Lower leg skin (tissue), 4 donors: Measurements from ENCODE around the gene HSP90AB1. TPM values are rescaled to one million over a fixed set of nuclear protein-coding genes. Genes with fewer than 3 reads are reported as not detected.
A peak's percentile ranks its signal among the peaks of the same experiment; 100 is the strongest.

Experiments used
- DNase-seq, 2 donors: peaks; one replicate each; pipeline ENCODE4 v3.0.0-alpha.2; 2019; ENCODE audit warnings: low spot score in 2 of 2
- H3K4me3 ChIP-seq: fragments of 200-600 bp; sonication (generic); 2 replicates; pipeline ENCODE4 v1.5.1; 2017; ENCODE audit warnings: mild to moderate bottlenecking, low read depth; ENCODE audit not compliant: poor library complexity, severe bottlenecking
- CTCF ChIP-seq, 3 donors: fragments of 450-650 bp; IDR thresholded peaks; one replicate each; pipeline ENCODE4 v1.5.1; 2016; ENCODE audit warnings: antibody characterized with exemption in 3 of 3, mild to moderate bottlenecking in 3 of 3, moderate library complexity in 2 of 3
- POLR2A ChIP-seq, 2 donors: fragments of 450-650 bp; IDR thresholded peaks; one replicate each; pipeline ENCODE4 v1.6.1; 2016 to 2017; ENCODE audit warnings: antibody characterized with exemption in 2 of 2, mild to moderate bottlenecking in 1 of 2, moderate library complexity in 1 of 2
- WGBS, 2 donors: methylation state at CpG; one replicate each; pipeline ENCODE4 v1.1.5; 2018; 5-methylcytosine and 5-hydroxymethylcytosine counted together
- intact Hi-C: fragments of 100-400 bp; cut with DNase I; formaldehyde crosslinking; loops from one replicate; pipeline ENCODE4 v1.15.0; 2023; ENCODE audit warnings: low total_unique reads
- total RNA-seq, 4 donors: library from RNA; depleted of rRNA; stranded (reverse); fragments of >200 nt; gene quantifications; one replicate each; pipeline ENCODE4 v1.1.0, GENCODE V29; 2016

Gene HSP90AB1
- total RNA-seq, 4 donors from 2014 or later, result 505 to 604 (median 551) TPM

GRCh38 chr6:44237813-44238433 lies 9.0 kb upstream of the HSP90AB1 start:
- intact Hi-C loops, result loop anchor here (5.0 kb wide), 1 partner anchor 66 kb away; no protein-coding TSS in a partner anchor
- 1 to 3% methylated on average over 19 to 25 of the region's 42 CpGs for WGBS, 2 donors
- peak overlapping the region; percentile 31 for H3K4me3 ChIP-seq
- DNase-seq, result peak; percentile 77 to 96
- TF ChIP-seq CTCF (IDR thresholded peaks at IDR 0.05) (peak in 2 of 3 donors; percentile 51 to 76), POLR2A (IDR thresholded peaks at IDR 0.05) (no peak)

GRCh38 chr6:44238687-44239350 lies 8.1 kb upstream of the HSP90AB1 start:
- WGBS, 2 donors, result 68 to 78% methylated on average over 7 of the region's 7 CpGs
- intact Hi-C loops, result loop anchor here (5.0 kb wide), 1 partner anchor 67 kb away; no protein-coding TSS in a partner anchor
- TF ChIP-seq CTCF (IDR thresholded peaks at IDR 0.05) (no peak), POLR2A (IDR thresholded peaks at IDR 0.05) (no peak)

GRCh38 chr6:44243345-44243744 lies 3.6 kb upstream of the HSP90AB1 start:
- 89 to 96% methylated on average over 7 of the region's 7 CpGs for WGBS, 2 donors
- no peak for DNase-seq
- no peak overlapping the region for H3K4me3 ChIP-seq
- intact Hi-C loops, result no loop called here
- TF ChIP-seq CTCF (IDR thresholded peaks at IDR 0.05), result no peak
- TF ChIP-seq POLR2A (IDR thresholded peaks at IDR 0.05), result no peak

More at GRCh38 chr6:44238687-44239350, 8.1 kb upstream of the HSP90AB1 start:
- no peak for DNase-seq
- no peak overlapping the region for H3K4me3 ChIP-seq

- intact Hi-C loops, result no loop called here
- 64 to 70% methylated on average over 11 to 12 of the region's 12 CpGs for WGBS, 2 donors
- no peak overlapping the region for H3K4me3 ChIP-seq
- TF ChIP-seq CTCF (IDR thresholded peaks at IDR 0.05), result no peak
- no peak for TF ChIP-seq POLR2A (IDR thresholded peaks at IDR 0.05)
- no peak for DNase-seq
Measured at GRCh38 chr6:44245391-44245911, 1.4 kb upstream of the HSP90AB1 start.

- 0 to 1% methylated on average over 41 to 48 of the region's 62 CpGs for WGBS, 2 donors
- peak overlapping the region; percentile 93 for H3K4me3 ChIP-seq
- intact Hi-C loops, result no loop called here
- DNase-seq, result peak; percentile 81 to 97
- no peak for TF ChIP-seq CTCF (IDR thresholded peaks at IDR 0.05)
Measured at GRCh38 chr6:44245912-44246662, 814 bp upstream of the HSP90AB1 start.
